ENCODE measurements around the gene IGFBP4. TPM values are rescaled to one million over a fixed set of nuclear protein-coding genes. Genes with fewer than 3 reads are reported as not detected.

IGFBP4 gene
- total and polyA plus RNA-seq, 7 donors, result 44.2 to 106 (median 65.1) TPM

- DNase-seq (no peak), ATAC-seq (no peak)
- H3K27me3 ChIP-seq (ENCODE audit: insufficient read depth in 3 of 3, low read length in 2 of 3), result no peaks in the 10 kb centered on the region
- WGBS, 3 donors, result 79 to 89% (median 80%) methylated on average over 9 of the region's 9 CpGs
- no peak overlapping the region for H3K4me3 ChIP-seq
- intact Hi-C loops (cut with DNase I), result loop anchor here (5.0 kb wide), 2 partner anchors 32 to 37 kb away; partner anchors contain the start of gene IGFBP4 (in 1 of the 2)
- no peak overlapping the region for H3K27ac ChIP-seq
- TF ChIP-seq CTCF (IDR thresholded peaks at IDR 0.05), result no peak
- H3K36me3 ChIP-seq (ENCODE audit: insufficient read depth in 1 of 2, low read depth in 1 of 2), result no peaks in the 10 kb centered on the region
- no peaks in the 10 kb centered on the region for H3K4me1 ChIP-seq
- H3K9me3 ChIP-seq, result no peaks in the 10 kb centered on the region
These were observed 31.3 kb downstream of the IGFBP4 start for GRCh38 chr17:40474419-40475002.

GRCh38 chr17:40475234-40475908 is 32.1 kb downstream of the IGFBP4 start:
- H3K4me3 ChIP-seq, result no peak overlapping the region
- intact Hi-C loops (cut with DNase I), result loop anchor here (5.0 kb wide), 2 partner anchors 33 to 38 kb away; partner anchors contain the start of gene IGFBP4 (in 1 of the 2)
- no peaks in the 10 kb centered on the region for H3K27me3 ChIP-seq (ENCODE audit: insufficient read depth in 3 of 3, low read length in 2 of 3)
- no peak for ATAC-seq
- H3K4me1 ChIP-seq, result no peaks in the 10 kb centered on the region
- no peaks in the 10 kb centered on the region for H3K9me3 ChIP-seq
- no peaks in the 10 kb centered on the region for H3K36me3 ChIP-seq (ENCODE audit: insufficient read depth in 1 of 2, low read depth in 1 of 2)
- DNase-seq, result no peak
- no peak for TF ChIP-seq CTCF (IDR thresholded peaks at IDR 0.05)
- 89 to 96% (median 96%) methylated on average over 18 of the region's 18 CpGs for WGBS, 3 donors
- no peak overlapping the region for H3K27ac ChIP-seq

GRCh38 chr17:40477796-40478195 is 34.5 kb downstream of the IGFBP4 start:
- ATAC-seq (no peak), DNase-seq (no peak)
- Histone ChIP-seq H3K9me3 (no peaks in the 10 kb centered on the region), H3K36me3 (ENCODE audit: insufficient read depth in 1 of 2, low read depth in 1 of 2) (no peaks in the 10 kb centered on the region), H3K4me3 (no peak overlapping the region), H3K4me1 (no peaks in the 10 kb centered on the region), H3K27ac (no peak overlapping the region), H3K27me3 (ENCODE audit: insufficient read depth in 3 of 3, low read length in 2 of 3) (no peaks in the 10 kb centered on the region)
- intact Hi-C loops (cut with DNase I), result loop anchor here (5.0 kb wide), 2 partner anchors 35 to 40 kb away; partner anchors contain the start of gene IGFBP4 (in 1 of the 2)
- TF ChIP-seq CTCF (IDR thresholded peaks at IDR 0.05), result no peak
- WGBS, 3 donors, result 78 to 92% (median 86%) methylated on average over 1 of the region's 1 CpG

GRCh38 chr17:40478486-40478885 is 35.2 kb downstream of the IGFBP4 start:
- H3K27ac ChIP-seq, result no peak overlapping the region
- no peaks in the 10 kb centered on the region for H3K36me3 ChIP-seq (ENCODE audit: insufficient read depth in 1 of 2, low read depth in 1 of 2)
- 89 to 94% (median 94%) methylated on average over 12 to 13 of the region's 13 CpGs for WGBS, 3 donors
- TF ChIP-seq CTCF (IDR thresholded peaks at IDR 0.05), result no peak
- no peaks in the 10 kb centered on the region for H3K9me3 ChIP-seq
- DNase-seq (no peak), ATAC-seq (no peak)
- H3K27me3 ChIP-seq (ENCODE audit: insufficient read depth in 3 of 3, low read length in 2 of 3), result no peaks in the 10 kb centered on the region
- intact Hi-C loops (cut with DNase I), result loop anchor here (5.0 kb wide), 2 partner anchors 36 to 41 kb away; partner anchors contain the start of gene IGFBP4 (in 1 of the 2)
- no peaks in the 10 kb centered on the region for H3K4me1 ChIP-seq
- no peak overlapping the region for H3K4me3 ChIP-seq

All from psoas muscle (tissue), 8 donors.